ENCODE data around the gene NLRP7.
"Not testable (repeated sequence)": the region's sequence is repeated elsewhere in the genome, so short reads cannot be mapped to it uniquely, and the experiment has no call there.

Gene NLRP7
- 0 reads per million in 2 donors for total RNA-seq

DNA sequence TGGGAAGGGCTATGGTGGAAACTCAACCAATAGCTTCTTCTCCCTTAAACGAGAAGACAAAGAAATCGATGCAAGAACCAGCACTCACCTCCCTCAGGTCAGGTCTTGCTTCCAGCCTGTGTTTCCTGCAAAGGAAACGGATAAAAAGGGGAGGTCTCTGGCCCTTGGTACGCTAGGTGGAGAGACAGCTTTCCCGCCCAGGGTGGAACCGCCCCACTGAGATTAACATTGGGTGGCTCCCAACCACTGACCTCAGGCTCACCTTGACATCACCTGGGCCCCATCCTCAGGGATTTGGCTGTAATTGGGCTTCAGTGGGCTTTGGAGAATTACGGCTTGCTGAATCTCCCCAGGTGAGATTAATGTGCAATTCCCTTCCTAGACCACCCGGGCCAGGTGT is at the start of gene NLRP7:
Gene NLRP7 (minus strand): TSS at position 150 of the 400 bp plus-strand sequence.
- no peak for DNase-seq

DNA sequence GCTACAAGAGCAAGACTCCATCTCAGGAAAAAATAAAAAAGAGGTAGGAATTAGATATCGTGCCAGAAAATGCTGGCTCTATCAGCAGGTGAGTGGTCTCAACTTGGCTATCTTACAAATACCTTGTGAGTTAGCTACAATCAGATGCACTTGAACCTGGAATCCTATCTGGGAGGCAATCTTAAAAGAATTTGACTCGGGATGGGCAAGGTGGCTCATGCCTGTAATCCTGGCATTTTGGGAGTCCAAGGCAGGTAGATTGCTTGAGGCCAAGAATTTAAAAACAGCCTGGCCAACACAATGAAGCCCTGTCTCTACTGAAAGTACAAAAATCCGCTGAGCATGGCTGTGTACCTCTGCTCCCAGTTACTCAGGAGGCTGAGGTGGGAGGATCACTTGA is 48.2 kb upstream of the NLRP7 start:
- DNase-seq, result no peak

- DNase-seq, result not testable (repeated sequence)
Measured at GRCh38 chr19:54989531-54989930, 42.2 kb upstream of the NLRP7 start.

- DNase-seq, result not testable (repeated sequence)
Measured at GRCh38 chr19:54982562-54982961, 35.2 kb upstream of the NLRP7 start.

- peak in 1 of 5 experiments; percentile 25 for DNase-seq
Measured at GRCh38 chr19:54973229-54974090, 26.1 kb upstream of the NLRP7 start.

GRCh38 chr19:54971446-54971845 is 24.1 kb upstream of the NLRP7 start:
- not testable (repeated sequence) for DNase-seq

GRCh38 chr19:54969647-54970046 is 22.3 kb upstream of the NLRP7 start:
- no peak for DNase-seq

- DNase-seq, result no peak
Measured at GRCh38 chr19:54967611-54968010, 20.3 kb upstream of the NLRP7 start.

GRCh38 chr19:54965055-54965454 is 17.7 kb upstream of the NLRP7 start:
- not testable (repeated sequence) for DNase-seq

DNA sequence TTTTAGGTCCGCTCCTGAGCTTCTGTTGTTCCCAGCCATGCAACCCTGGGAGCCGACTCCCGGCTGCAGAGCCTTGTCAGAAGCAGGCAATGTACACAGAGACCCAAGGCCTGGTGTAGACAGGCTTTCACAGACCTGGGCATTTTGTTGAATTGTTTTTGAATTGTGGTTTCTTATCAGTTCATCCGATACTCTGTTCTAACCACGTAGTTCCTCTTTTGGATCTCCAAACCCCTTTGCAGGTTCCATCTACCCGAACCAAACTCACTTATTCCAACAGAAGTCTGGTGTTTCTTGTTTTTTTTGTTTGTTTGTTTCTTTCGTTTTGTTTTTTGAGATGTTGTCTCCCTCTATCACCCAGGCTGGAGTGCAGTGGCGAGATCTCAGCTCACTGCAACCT is 12.5 kb upstream of the NLRP7 start:
- peak in 1 of 5 experiments; percentile 68 for DNase-seq

DNA sequence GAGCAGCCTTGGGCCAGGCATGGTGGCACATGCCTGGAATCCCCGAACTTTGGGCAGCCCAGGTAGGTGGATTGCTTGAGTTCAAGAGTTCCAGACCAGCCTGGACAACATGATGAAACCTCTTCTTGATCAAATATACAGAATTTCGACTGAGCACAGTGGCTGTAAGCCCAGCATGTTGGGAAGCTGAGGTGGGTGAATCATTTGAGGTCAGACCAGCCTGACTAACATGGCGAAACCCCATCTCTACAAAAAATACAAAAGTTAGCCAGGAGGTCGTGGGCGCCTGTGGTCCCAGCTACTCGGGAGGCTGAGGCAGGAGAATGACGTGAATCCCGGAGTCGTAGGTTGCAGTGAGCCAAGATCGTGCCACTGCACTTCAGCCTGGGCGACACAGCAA is 8.0 kb upstream of the NLRP7 start:
- DNase-seq, result no peak

GRCh38 chr19:54953345-54953713 is 6.0 kb upstream of the NLRP7 start:
- DNase-seq, result not testable (repeated sequence)

- no peak for DNase-seq
Measured at GRCh38 chr19:54952591-54953344, 5.4 kb upstream of the NLRP7 start.

GRCh38 chr19:54950580-54950979 is 3.2 kb upstream of the NLRP7 start:
- not testable (repeated sequence) for DNase-seq

DNA sequence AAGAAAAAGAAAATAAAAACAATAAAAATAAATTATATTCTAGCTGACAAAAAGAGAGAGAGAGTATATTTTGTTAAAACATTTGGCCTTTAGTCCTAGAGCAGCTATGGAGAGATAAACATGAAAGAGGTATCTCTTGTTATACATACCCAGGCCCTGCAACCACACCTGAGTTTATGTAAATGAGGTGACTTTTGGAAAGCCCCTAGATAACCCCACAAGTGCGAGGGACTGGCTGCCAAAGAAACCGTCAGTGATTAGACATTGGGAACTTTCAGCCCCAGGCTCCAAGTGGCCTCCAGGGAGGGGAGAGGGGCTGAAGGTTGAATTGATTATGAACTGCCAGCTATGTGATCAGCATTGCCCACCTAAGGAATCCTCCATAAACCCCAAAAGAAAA is 2.1 kb upstream of the NLRP7 start:
- DNase-seq, result no peak

DNA sequence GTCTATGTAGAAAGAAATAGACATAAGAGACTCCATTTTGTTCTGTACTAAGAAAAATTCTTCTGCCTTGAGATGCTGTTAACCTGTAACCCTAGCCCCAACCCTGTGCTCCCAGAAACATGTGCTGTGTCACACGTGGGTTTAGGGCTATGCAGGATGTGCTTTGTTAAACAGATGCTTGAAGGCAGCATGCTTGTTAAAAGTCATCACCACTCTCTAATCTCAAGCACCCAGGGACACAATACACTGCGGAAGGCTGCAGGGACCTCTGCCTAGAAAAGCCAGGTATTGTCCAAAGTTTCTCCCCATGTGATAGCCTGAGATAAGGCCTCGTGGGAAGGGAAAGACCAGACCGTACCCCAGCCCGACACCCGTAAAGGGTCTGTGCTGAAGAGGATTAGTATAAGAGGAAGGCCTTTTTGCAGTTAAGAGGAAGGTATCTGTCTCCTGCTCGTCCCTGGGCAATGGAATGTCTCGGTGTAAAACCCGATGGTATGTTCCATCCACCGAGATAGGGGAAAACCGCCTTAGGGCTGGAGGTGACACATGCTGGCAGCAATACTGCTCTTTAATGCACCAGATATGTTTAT is 3.5 kb downstream of the NLRP7 start:
- not testable (repeated sequence) for DNase-seq

- DNase-seq, result not testable (repeated sequence)
Measured at GRCh38 chr19:54939538-54939937, 7.8 kb downstream of the NLRP7 start.

DNA sequence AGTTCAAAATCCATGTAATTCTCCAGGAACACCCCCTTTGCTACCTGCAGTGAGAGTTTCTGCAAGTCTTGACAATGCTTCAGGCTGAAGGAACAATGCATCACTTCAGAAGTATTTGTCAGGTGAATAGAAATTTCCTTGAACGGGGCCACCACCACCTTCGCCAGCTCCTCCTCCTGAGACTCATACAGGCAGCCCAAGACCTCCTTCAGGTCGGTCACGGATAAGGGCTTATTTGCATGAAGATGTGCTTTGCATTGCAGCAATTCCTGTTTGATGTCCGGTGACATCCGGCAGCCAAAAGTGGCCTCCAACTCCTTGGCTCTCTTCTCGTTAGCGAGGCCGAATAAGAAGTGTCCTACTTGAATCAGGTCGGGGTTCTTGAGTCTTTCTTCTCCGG is 8.4 kb downstream of the NLRP7 start:
- no peak for DNase-seq

DNA sequence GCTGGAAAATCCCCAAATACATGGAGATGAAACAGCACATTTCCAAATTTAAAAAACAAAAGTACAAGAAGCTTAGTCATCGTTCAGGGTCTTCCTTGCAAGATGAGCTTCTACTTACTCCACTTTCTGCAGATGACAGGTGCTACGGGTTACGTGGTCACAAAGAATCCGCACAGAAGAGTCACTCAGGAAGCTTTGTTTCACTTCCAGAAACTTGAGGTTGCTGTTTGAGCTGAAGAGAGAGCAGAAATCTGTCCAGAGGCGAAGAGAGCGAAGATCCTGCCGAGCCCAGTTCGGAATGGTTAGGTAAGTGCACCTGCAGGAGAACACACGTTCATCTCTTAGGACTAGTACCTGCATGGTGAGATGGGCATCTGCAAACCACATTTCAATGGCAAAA is 9.4 kb downstream of the NLRP7 start:
- DNase-seq, result peak in 1 of 5 experiments; percentile 58

GRCh38 chr19:54928299-54928698 is 19.0 kb downstream of the NLRP7 start:
- no peak for DNase-seq

- no peak for DNase-seq
Measured at GRCh38 chr19:54923276-54923675, 24.1 kb downstream of the NLRP7 start.

DNA sequence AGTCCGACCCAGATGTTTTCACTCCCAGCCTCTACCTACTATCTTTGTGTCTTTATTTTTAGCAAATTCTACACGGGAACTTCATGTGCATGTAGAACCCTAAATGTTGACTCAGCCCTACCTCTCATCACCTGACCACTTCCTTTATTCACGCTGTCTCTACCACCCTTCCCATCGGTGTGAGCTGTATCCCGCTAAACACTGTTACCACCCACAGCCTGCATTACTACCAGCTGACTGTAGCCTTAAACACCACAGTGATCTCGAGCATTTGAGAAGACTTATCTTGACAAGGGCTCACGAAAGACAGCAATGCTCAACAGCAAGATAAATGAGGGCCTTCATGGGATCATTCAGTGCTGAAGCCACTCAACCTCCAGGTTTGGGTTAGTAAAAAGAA is 26.2 kb downstream of the NLRP7 start:
- peak in 1 of 5 experiments; percentile 10 for DNase-seq
